Measurements from ENCODE around the gene ITGB6.

- no peak for TF ChIP-seq POLR2A (IDR thresholded peaks at IDR 0.05; ENCODE audit: low read depth, low read length)
- no peak for TF ChIP-seq TAF1 (IDR thresholded peaks at IDR 0.05; ENCODE audit: borderline replicate concordance, low read depth, low read length)
These were observed 74.7 kb downstream of the ITGB6 start for GRCh38 chr2:160125366-160125765.
